BJ (cell line): ENCODE data around the gene HIP1. TPM values are rescaled to one million over a fixed set of nuclear protein-coding genes. Genes with fewer than 3 reads are reported as not detected.
"Not testable (repeated sequence)": the region's sequence is repeated elsewhere in the genome, so short reads cannot be mapped to it uniquely, and the experiment has no call there.

Source experiments
- CTCF ChIA-PET: fragments of 350-600 bp; formaldehyde crosslinking; extraction: SDS; loops from one replicate; lab custom pipeline; 2021; ENCODE audit warnings: antibody characterized with exemption, inconsistent platforms; lab: Yijun Ruan, JAX
- POLR2A ChIA-PET: fragments of 300-600 bp; sonication (Branson Sonifier 250); formaldehyde crosslinking; extraction: SDS; loops from one replicate; lab custom pipeline; 2021; ENCODE audit warnings: antibody characterized with exemption; lab: Charles Lee
- DNase-seq: peaks from one replicate; pipeline ENCODE4 v3.0.0-alpha.2; 2011; ENCODE audit warnings: low read depth
- H3K27me3 ChIP-seq: 2 replicates; pipeline ENCODE4 v1.6.0; 2011; ENCODE audit warnings: low read length; ENCODE audit not compliant: control insufficient read depth, insufficient read depth
- H3K36me3 ChIP-seq: 2 replicates; pipeline ENCODE4 v1.5.1; 2011; ENCODE audit warnings: low read length; ENCODE audit not compliant: control insufficient read depth, insufficient read depth
- H3K4me3 ChIP-seq: 2 replicates; pipeline ENCODE4 v1.5.1; 2011; ENCODE audit warnings: low read depth, mild to moderate bottlenecking, control low read depth, low read length
- polyA plus RNA-seq: library from polyadenylated mRNA; depleted of rRNA; stranded (reverse); fragments of >200 nt; gene quantifications from 2 replicates; pipeline ENCODE4 v1.2.3, GENCODE V29; 2011
- TF ChIP-seq, protein P1 (sequence below): IDR thresholded peaks from 2 replicates; pipeline ENCODE4 v1.5.1; 2011; ENCODE audit warnings: low read depth, mild to moderate bottlenecking, control low read depth, inconsistent platforms, low read length, moderate library complexity; ENCODE audit not compliant: insufficient read depth

Gene HIP1
- polyA plus RNA-seq, 1 experiment: 7.5 TPM

- POLR2A ChIA-PET: no interaction called here
- H3K4me3 ChIP-seq: no peak within 1 kb of the TSS
- CTCF ChIA-PET: interaction anchor here (0.7 to 3.0 kb wide), 2 partner anchors 11 to 94 kb away, joined by 3 to 20 read pairs; no protein-coding TSS in a partner anchor
- H3K36me3 ChIP-seq: no peaks in the 10 kb centered on the region
- peaks cover 2% of the 10 kb centered on the region; the same call in 1 of the 2 replicates for H3K27me3 ChIP-seq
- TF ChIP-seq, protein P1, sequence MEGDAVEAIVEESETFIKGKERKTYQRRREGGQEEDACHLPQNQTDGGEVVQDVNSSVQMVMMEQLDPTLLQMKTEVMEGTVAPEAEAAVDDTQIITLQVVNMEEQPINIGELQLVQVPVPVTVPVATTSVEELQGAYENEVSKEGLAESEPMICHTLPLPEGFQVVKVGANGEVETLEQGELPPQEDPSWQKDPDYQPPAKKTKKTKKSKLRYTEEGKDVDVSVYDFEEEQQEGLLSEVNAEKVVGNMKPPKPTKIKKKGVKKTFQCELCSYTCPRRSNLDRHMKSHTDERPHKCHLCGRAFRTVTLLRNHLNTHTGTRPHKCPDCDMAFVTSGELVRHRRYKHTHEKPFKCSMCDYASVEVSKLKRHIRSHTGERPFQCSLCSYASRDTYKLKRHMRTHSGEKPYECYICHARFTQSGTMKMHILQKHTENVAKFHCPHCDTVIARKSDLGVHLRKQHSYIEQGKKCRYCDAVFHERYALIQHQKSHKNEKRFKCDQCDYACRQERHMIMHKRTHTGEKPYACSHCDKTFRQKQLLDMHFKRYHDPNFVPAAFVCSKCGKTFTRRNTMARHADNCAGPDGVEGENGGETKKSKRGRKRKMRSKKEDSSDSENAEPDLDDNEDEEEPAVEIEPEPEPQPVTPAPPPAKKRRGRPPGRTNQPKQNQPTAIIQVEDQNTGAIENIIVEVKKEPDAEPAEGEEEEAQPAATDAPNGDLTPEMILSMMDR: no peak
- DNase-seq: peak; percentile 83
Measured at GRCh38 chr7:75772081-75773077, 33.6 kb upstream of the HIP1 start, which contains the start of gene CCL26. TSS of gene CCL26 (minus strand) at chr7:75772211. CDS start at chr7:75772176, 35 bp downstream.

GRCh38 chr7:75771224-75771623 lies 32.5 kb upstream of the HIP1 start:
- no peak overlapping the region for H3K4me3 ChIP-seq
- CTCF ChIA-PET: interaction anchor here (0.7 to 3.0 kb wide), 3 partner anchors 10 to 249 kb away, joined by 3 to 20 read pairs (median 7); no protein-coding TSS in a partner anchor
- POLR2A ChIA-PET: no interaction called here
- DNase-seq: peak; percentile 33
- H3K27me3 ChIP-seq: peaks cover 2% of the 10 kb centered on the region; the same call in 1 of the 2 replicates
- TF ChIP-seq, protein P1: no peak
- H3K36me3 ChIP-seq: no peaks in the 10 kb centered on the region

GRCh38 chr7:75762350-75762917 lies 23.7 kb upstream of the HIP1 start:
- TF ChIP-seq, protein P1: peak; percentile 73
- H3K4me3 ChIP-seq: no peak overlapping the region
- H3K36me3 ChIP-seq: no peaks in the 10 kb centered on the region
- ChIA-PET CTCF (interaction anchor here (0.8 to 2.7 kb wide), 12 partner anchors 8 to 234 kb away, joined by 3 to 20 read pairs (median 4); partner anchors contain the start of genes CCL26 and HIP1), POLR2A (no interaction called here)
- no peaks in the 10 kb centered on the region for H3K27me3 ChIP-seq
- peak; percentile 17 for DNase-seq

DNA sequence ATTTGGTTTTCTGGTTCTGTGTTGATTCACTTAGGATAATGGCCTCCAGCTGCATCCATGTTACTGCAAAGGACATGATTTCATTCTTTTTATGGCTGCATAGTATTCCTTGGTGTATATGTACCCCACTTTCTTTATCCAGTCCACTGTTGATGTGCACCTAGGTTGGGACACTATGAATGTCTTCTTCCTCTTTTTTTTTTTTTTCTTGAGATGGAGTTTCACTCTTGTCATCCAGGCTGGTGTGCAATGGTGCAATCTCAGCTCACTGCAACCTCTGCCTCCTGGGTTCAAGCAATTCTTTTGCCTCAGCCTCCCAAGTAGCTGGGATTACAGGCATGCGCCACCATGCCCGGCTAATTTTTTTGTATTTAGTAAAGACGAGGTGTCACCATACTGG lies 23.1 kb upstream of the HIP1 start:
- DNase-seq, H3K4me3 ChIP-seq, H3K27me3 ChIP-seq, H3K36me3 ChIP-seq, POLR2A ChIA-PET: not testable (repeated sequence)
- CTCF ChIA-PET: interaction anchor here (0.7 to 2.7 kb wide), 10 partner anchors 8 to 198 kb away, joined by 3 to 20 read pairs (median 4); partner anchors contain the start of genes CCL26 and HIP1

DNA sequence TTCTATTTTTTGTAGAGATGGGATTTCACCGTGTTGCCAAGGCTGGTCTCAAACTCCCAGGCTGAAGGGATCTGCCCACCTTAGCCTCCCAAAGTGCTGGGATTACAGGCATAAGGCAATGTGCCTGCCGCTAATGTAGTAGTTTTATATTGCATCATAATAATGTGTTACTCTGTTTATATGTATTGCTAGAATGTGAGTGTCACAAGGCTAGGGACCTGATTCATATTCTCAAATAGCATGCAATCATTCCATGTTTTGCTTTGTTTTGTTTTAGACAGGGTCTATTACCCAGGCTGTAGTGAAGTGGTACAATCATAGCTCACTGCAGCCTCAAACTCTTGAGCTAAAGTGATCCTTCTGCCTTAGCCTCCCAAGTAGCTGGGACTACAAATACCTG lies 19.8 kb upstream of the HIP1 start:
- no peaks in the 10 kb centered on the region for H3K36me3 ChIP-seq
- no peaks in the 10 kb centered on the region for H3K27me3 ChIP-seq
- no peak overlapping the region for H3K4me3 ChIP-seq
- POLR2A ChIA-PET: no interaction called here
- DNase-seq: no peak
- CTCF ChIA-PET: no interaction called here
- TF ChIP-seq, protein P1: no peak
